HG03060 (cell line): Measurements from ENCODE around the gene FGFRL1.
"Not testable (repeated sequence)": the region's sequence is repeated elsewhere in the genome, so short reads cannot be mapped to it uniquely, and the experiment has no call there.

Source experiments
- ATAC-seq: cut with Tn5 transposase; IDR thresholded peaks from one replicate; pipeline ENCODE4 v1.9.1; 2021; ENCODE audit warnings: low read depth, moderate number of reproducible peaks; ENCODE audit not compliant: unreplicated experiment

The FGFRL1 gene

GRCh38 chr4:972651-973424 lies 38.6 kb upstream of the FGFRL1 start:
- no peak for ATAC-seq

GRCh38 chr4:973431-974397 lies 37.7 kb upstream of the FGFRL1 start, which contains the start of gene DGKQ:
TSS of gene DGKQ (minus strand) at chr4:973569. CDS start at chr4:973482, 87 bp downstream.
- no peak for ATAC-seq

- no peak for ATAC-seq
These were observed 36.8 kb upstream of the FGFRL1 start for GRCh38 chr4:974668-975067.

- ATAC-seq: not testable (repeated sequence)
These were observed 35.4 kb upstream of the FGFRL1 start for GRCh38 chr4:976016-976415.

- ATAC-seq: no peak
These were observed 32.3 kb upstream of the FGFRL1 start for GRCh38 chr4:978957-979701.

- no peak for ATAC-seq
These were observed 29.1 kb upstream of the FGFRL1 start for GRCh38 chr4:982291-982690.

GRCh38 chr4:982814-983213 lies 28.6 kb upstream of the FGFRL1 start:
- ATAC-seq: no peak

- ATAC-seq: no peak
These were observed 26.9 kb upstream of the FGFRL1 start for GRCh38 chr4:984336-985054.

GRCh38 chr4:985123-985830 lies 26.1 kb upstream of the FGFRL1 start:
- no peak for ATAC-seq

GRCh38 chr4:986428-986878 lies 25.0 kb upstream of the FGFRL1 start:
- no peak for ATAC-seq

GRCh38 chr4:986879-987623 lies 24.4 kb upstream of the FGFRL1 start, which contains the start of gene IDUA:
TSS of gene IDUA (plus strand) at chr4:987044. CDS start at chr4:987085, 41 bp downstream.
- ATAC-seq: no peak

- ATAC-seq: no peak
These were observed 23.6 kb upstream of the FGFRL1 start for GRCh38 chr4:987624-988513.

GRCh38 chr4:988726-989721 lies 22.4 kb upstream of the FGFRL1 start:
- ATAC-seq: no peak

GRCh38 chr4:989722-990471 lies 21.5 kb upstream of the FGFRL1 start:
- no peak for ATAC-seq

- no peak for ATAC-seq
These were observed 20.6 kb upstream of the FGFRL1 start for GRCh38 chr4:990746-991367.
